Measurements from ENCODE around the gene TMEM209.

The TMEM209 gene

GRCh38 chr7:130137207-130137606 lies 68.0 kb downstream of the TMEM209 start:
- no peak for ATAC-seq (ENCODE audit: low read depth)
- Histone ChIP-seq H3K27ac (ENCODE audit: poor library complexity, severe bottlenecking) (no peak overlapping the region), H3K9me3 (ENCODE audit: severe bottlenecking) (no peaks in the 10 kb centered on the region), H3K36me3 (ENCODE audit: low read depth) (peaks cover 5% of the 10 kb centered on the region; the same call in 1 of the 2 replicates), H3K4me1 (ENCODE audit: insufficient read depth, poor library complexity, severe bottlenecking) (no peaks in the 10 kb centered on the region), H3K4me3 (ENCODE audit: severe bottlenecking) (no peak overlapping the region), H3K27me3 (ENCODE audit: insufficient read depth, poor library complexity, severe bottlenecking) (no peaks in the 10 kb centered on the region)
- TF ChIP-seq CTCF (IDR thresholded peaks at IDR 0.05; ENCODE audit: poor library complexity, severe bottlenecking): no peak
- no peak for DNase-seq (ENCODE audit: low spot score)

- H3K27me3 ChIP-seq (ENCODE audit: insufficient read depth, poor library complexity, severe bottlenecking): no peaks in the 10 kb centered on the region
- DNase-seq (ENCODE audit: low spot score) (no peak), ATAC-seq (ENCODE audit: low read depth) (no peak)
- H3K27ac ChIP-seq (ENCODE audit: poor library complexity, severe bottlenecking): no peak overlapping the region
- H3K36me3 ChIP-seq (ENCODE audit: low read depth): peaks cover 5% of the 10 kb centered on the region; the same call in 1 of the 2 replicates
- H3K9me3 ChIP-seq (ENCODE audit: severe bottlenecking): no peaks in the 10 kb centered on the region
- TF ChIP-seq CTCF (IDR thresholded peaks at IDR 0.05; ENCODE audit: poor library complexity, severe bottlenecking): no peak
- no peak overlapping the region for H3K4me3 ChIP-seq (ENCODE audit: severe bottlenecking)
- H3K4me1 ChIP-seq (ENCODE audit: insufficient read depth, poor library complexity, severe bottlenecking): no peaks in the 10 kb centered on the region
These were observed 68.5 kb downstream of the TMEM209 start for GRCh38 chr7:130136579-130137167.

- Histone ChIP-seq H3K4me3 (ENCODE audit: severe bottlenecking) (no peak overlapping the region), H3K27me3 (ENCODE audit: insufficient read depth, poor library complexity, severe bottlenecking) (no peaks in the 10 kb centered on the region), H3K27ac (ENCODE audit: poor library complexity, severe bottlenecking) (no peak overlapping the region), H3K4me1 (ENCODE audit: insufficient read depth, poor library complexity, severe bottlenecking) (no peaks in the 10 kb centered on the region), H3K9me3 (ENCODE audit: severe bottlenecking) (no peaks in the 10 kb centered on the region), H3K36me3 (ENCODE audit: low read depth) (peaks cover 11% of the 10 kb centered on the region)
- DNase-seq (ENCODE audit: low spot score) (no peak), ATAC-seq (ENCODE audit: low read depth) (no peak)
- TF ChIP-seq CTCF (IDR thresholded peaks at IDR 0.05; ENCODE audit: poor library complexity, severe bottlenecking): no peak
These were observed 69.7 kb downstream of the TMEM209 start for GRCh38 chr7:130135208-130136205.

GRCh38 chr7:130134726-130135125 lies 70.5 kb downstream of the TMEM209 start:
- Histone ChIP-seq H3K27me3 (ENCODE audit: insufficient read depth, poor library complexity, severe bottlenecking) (no peaks in the 10 kb centered on the region), H3K4me3 (ENCODE audit: severe bottlenecking) (no peak overlapping the region), H3K9me3 (ENCODE audit: severe bottlenecking) (no peaks in the 10 kb centered on the region), H3K36me3 (ENCODE audit: low read depth) (peaks cover 16% of the 10 kb centered on the region), H3K27ac (ENCODE audit: poor library complexity, severe bottlenecking) (no peak overlapping the region), H3K4me1 (ENCODE audit: insufficient read depth, poor library complexity, severe bottlenecking) (no peaks in the 10 kb centered on the region)
- DNase-seq (ENCODE audit: low spot score) (no peak), ATAC-seq (ENCODE audit: low read depth) (no peak)
- no peak for TF ChIP-seq CTCF (IDR thresholded peaks at IDR 0.05; ENCODE audit: poor library complexity, severe bottlenecking)

Data from RWPE2 (cell line).